HepG2 (cell line): Measurements from ENCODE around the gene DMKN. TPM values are rescaled to one million over a fixed set of nuclear protein-coding genes. Genes with fewer than 3 reads are reported as not detected.

Experiments used
- ATAC-seq: fragments of 200-7000 bp; cut with Tn5 transposase; 3 replicates; pipeline ENCODE4 v1.9.1; 2020; ENCODE audit warnings: mild to moderate bottlenecking, moderate library complexity
- BruUV-seq: library from RNA; stranded (reverse); fragments of 400-500 nt; replicated peaks from 2 replicates; lab custom pipeline; 2021; lab: Mats Ljungman, UMichigan
- CTCF ChIA-PET: fragments of 300-600 bp; formaldehyde crosslinking; extraction: SDS; loops from one replicate; lab custom pipeline; 2021; ENCODE audit warnings: low total read pairs, inconsistent platforms, low intra/inter-chr PET ratio; lab: Yijun Ruan, JAX
- POLR2A ChIA-PET: fragments of 350-600 bp; sonication (Branson Sonifier 250); formaldehyde crosslinking; loops from one replicate; lab custom pipeline; 2020; ENCODE audit warnings: antibody characterized with exemption, inconsistent platforms; lab: Yijun Ruan, JAX
- DNase-seq: peaks from one replicate; pipeline ENCODE4 v3.0.0-alpha.2; 2015; ENCODE audit warnings: low spot score
- FAIRE-seq: peaks from 3 replicates; lab custom pipeline; 2011; peaks lifted over from hg19 to GRCh38; lab: Jason Lieb, UNC
- H2AFZ ChIP-seq: one replicate; pipeline ENCODE4 v1.6.1; 2011; ENCODE audit warnings: low read length, inconsistent platforms
- H3K27ac ChIP-seq: fragments of 300-600 bp; 3 replicates; pipeline ENCODE4 v1.8.0; 2011; ENCODE audit warnings: mixed run types, mild to moderate bottlenecking, mixed read lengths, low read length, inconsistent platforms; ENCODE audit not compliant: insufficient read depth; ENCODE audit errors: extremely low read length
- H3K27me3 ChIP-seq, 2 experiments: fragments of 200-600 bp in 1 of 2; 2 replicates in 1 of 2; 3 replicates in 1 of 2; pipeline versions ENCODE4 v1.6.0 to v1.8.0; 2011; ENCODE audit warnings: low read length in 2 of 2, mild to moderate bottlenecking in 2 of 2, moderate library complexity in 2 of 2, inconsistent platforms in 1 of 2; ENCODE audit not compliant: insufficient read depth in 2 of 2, control insufficient read depth in 1 of 2
- H3K36me3 ChIP-seq, 2 experiments: fragments of 200-600 bp in 1 of 2; replicated peaks in 1 of 2; 2 replicates in 1 of 2; 3 replicates in 1 of 2; pipeline versions ENCODE4 v1.5.1 to v1.8.0; 2011; ENCODE audit warnings: low read length in 2 of 2, inconsistent platforms in 1 of 2; ENCODE audit not compliant: insufficient read depth in 2 of 2, control insufficient read depth in 1 of 2
- H3K4me1 ChIP-seq: 2 replicates; pipeline ENCODE4 v1.5.1; 2012; ENCODE audit warnings: low read length, inconsistent platforms; ENCODE audit not compliant: insufficient read depth
- H3K4me2 ChIP-seq: 2 replicates; pipeline ENCODE4 v1.6.0; 2011; ENCODE audit warnings: low read depth, low read length, inconsistent platforms
- H3K4me3 ChIP-seq, 3 experiments: fragments of 200-600 bp in 1 of 3; sonication (generic), shearing (Covaris generic) in 1 of 3; replicated peaks in 1 of 3; 2 replicates each; pipeline ENCODE4 v1.5.1; 2011 to 2016; ENCODE audit warnings: low read length in 3 of 3, inconsistent platforms in 2 of 3, low read depth in 2 of 3, mild to moderate bottlenecking in 2 of 3, control low read depth in 1 of 3, mixed read lengths in 1 of 3; ENCODE audit not compliant: insufficient read depth in 1 of 3
- H3K79me2 ChIP-seq: one replicate; pipeline ENCODE4 v1.6.1; 2011; ENCODE audit warnings: low read length, inconsistent platforms; ENCODE audit not compliant: insufficient read depth
- H3K9ac ChIP-seq: 2 replicates; pipeline ENCODE4 v1.6.0; 2011; ENCODE audit warnings: mild to moderate bottlenecking, low read depth, low read length, inconsistent platforms; ENCODE audit not compliant: insufficient read depth
- H3K9me3 ChIP-seq: 2 replicates; pipeline ENCODE4 v1.5.1; 2012; ENCODE audit warnings: mild to moderate bottlenecking, low read length
- H4K20me1 ChIP-seq: 2 replicates; pipeline ENCODE4 v1.6.0; 2011; ENCODE audit warnings: inconsistent platforms, mild to moderate bottlenecking, low read length, moderate library complexity; ENCODE audit not compliant: insufficient read depth
- ARHGAP35 ChIP-seq: sonication (generic); formaldehyde crosslinking; IDR thresholded peaks from 2 replicates; pipeline ENCODE4 v1.9.0; 2022; ENCODE audit warnings: mild to moderate bottlenecking, inconsistent platforms, moderate library complexity, missing genetic modification reagents, borderline replicate concordance
- BCL3 ChIP-seq: sonication (generic); formaldehyde crosslinking; IDR thresholded peaks from 2 replicates; pipeline ENCODE4 v1.5.1; 2020; ENCODE audit warnings: mild to moderate bottlenecking, missing genetic modification reagents, moderate library complexity
- CBX2 ChIP-seq, 2 experiments: fragments of 200-600 bp in 1 of 2; sonication (generic); formaldehyde crosslinking in 1 of 2; IDR thresholded peaks; 2 replicates each; pipeline versions ENCODE4 v1.7.0 to v1.8.1; 2018 to 2022; ENCODE audit warnings: low read depth in 2 of 2, low read length in 1 of 2, mild to moderate bottlenecking in 1 of 2, missing genetic modification reagents in 1 of 2
- ISL2 ChIP-seq: sonication (generic); formaldehyde crosslinking; IDR thresholded peaks from 2 replicates; pipeline ENCODE4 v1.5.0; 2020; ENCODE audit warnings: missing genetic modification reagents
- MNT ChIP-seq: fragments of 450-650 bp; IDR thresholded peaks from 2 replicates; pipeline ENCODE4 v1.6.1; 2016
- RERE ChIP-seq: IDR thresholded peaks from 2 replicates; pipeline ENCODE4 v1.6.1; 2016; ENCODE audit warnings: low read depth, missing genetic modification reagents, missing compliant biosample characterization
- SMAD9 ChIP-seq: sonication (generic); formaldehyde crosslinking; IDR thresholded peaks from 2 replicates; pipeline ENCODE4 v1.5.1; 2020; ENCODE audit warnings: mild to moderate bottlenecking, missing genetic modification reagents
- ZNF253 ChIP-seq: sonication (generic); formaldehyde crosslinking; IDR thresholded peaks from 2 replicates; pipeline ENCODE4 v1.8.0; 2022; ENCODE audit warnings: mild to moderate bottlenecking, missing genetic modification reagents, borderline replicate concordance
- ZNF263 ChIP-seq: sonication (generic); formaldehyde crosslinking; IDR thresholded peaks from 2 replicates; pipeline ENCODE4 v1.4.0; 2020; ENCODE audit warnings: missing genetic modification reagents
- ZNF282 ChIP-seq: fragments of 450-650 bp; IDR thresholded peaks from 2 replicates; pipeline ENCODE4 v1.6.1; 2018; ENCODE audit not compliant: partially characterized antibody
- WGBS: methylation state at CpG from one replicate; pipeline ENCODE4 v1.1.6; 2017; ENCODE audit warnings: low lambda C conversion rate; 5-methylcytosine and 5-hydroxymethylcytosine counted together
- in situ Hi-C: cut with HindIII; loops from 2 replicates; pipeline ENCODE4 v1.10.0; 2017; ENCODE audit warnings: low pct_unique_long_range_greater_than_20kb; ENCODE audit not compliant: extremely low pct_ligation_motif_present
- intact Hi-C: fragments of 100-400 bp; cut with micrococcal nuclease; formaldehyde crosslinking; loops from one replicate; pipeline ENCODE4 v1.10.0; 2022; ENCODE audit not compliant: unreplicated experiment
- polyA plus RNA-seq, 8 experiments: library from polyadenylated mRNA; depleted of rRNA in 3 of 8; stranded (reverse) in 7 of 8; unstranded in 1 of 8; fragments of >200 nt; fragmentation: Illumina TruSeq in 4 of 8; extraction: Trizol in 4 of 8; gene quantifications; 2 replicates each; pipeline versions ENCODE4 v1.2.1 to v1.2.3, GENCODE V29; 2011 to 2016; ENCODE audit warnings: low read depth in 4 of 8, missing spikeins in 1 of 8, mixed read lengths in 1 of 8; ENCODE audit not compliant: insufficient read depth in 1 of 8
- total RNA-seq, 5 experiments: library from RNA; depleted of rRNA; stranded (reverse); fragments of >200 nt; fragmentation: Illumina TruSeq; extraction: Trizol; gene quantifications; 2 replicates each; pipeline ENCODE4 v1.2.3, GENCODE V29; 2016; ENCODE audit warnings: low read depth in 1 of 5

DMKN gene
- total and polyA plus RNA-seq, 2 of the 13 experiments (the other 11 are each of a cell fraction or from before 2014, with no cell fraction given): 50.8 to 57.1 TPM

GRCh38 chr19:35558400-35559280 is 45.2 kb upstream of the DMKN start (continued):
- no peak for TF ChIP-seq RERE (CRISPR knock-in tag)
- TF ChIP-seq, all 625 proteins: peak for 0

GRCh38 chr19:35557539-35558399 is 44.3 kb upstream of the DMKN start:
- H3K27me3 ChIP-seq: peaks cover 1 to 54% of the 10 kb centered on the region in 2 experiments; a peak in 3 of 5 replicates
- H4K20me1 ChIP-seq: no peaks in the 10 kb centered on the region
- no peak overlapping the region for H2AFZ ChIP-seq
- no peaks in the 10 kb centered on the region for H3K36me3 ChIP-seq
- H3K79me2 ChIP-seq: no peaks in the 10 kb centered on the region
- no peak for DNase-seq
- ATAC-seq: peak; percentile 46
- BruUV-seq: no TSS peak
- FAIRE-seq: no peak
- in situ Hi-C loops (loop anchor here (5.0 kb wide), 1 partner anchor 35 kb away; no protein-coding TSS in a partner anchor), intact Hi-C loops (loop anchor here (5.0 to 10.0 kb wide), 3 partner anchors 35 to 87 kb away; partner anchors contain the start of genes COX6B1, ETV2 and HAUS5)
- peaks cover 33% of the 10 kb centered on the region for H3K4me1 ChIP-seq
- peak overlapping the region; percentile 56 for H3K4me2 ChIP-seq
- ChIA-PET POLR2A (interaction anchor here (0.8 to 1.4 kb wide), 9 partner anchors 10 to 144 kb away, joined by 3 to 6 read pairs (median 4); partner anchors contain the start of gene COX6B1), CTCF (interaction anchor here (1.0 to 1.8 kb wide), 2 partner anchors 34 to 136 kb away, joined by 3 to 4 read pairs; no protein-coding TSS in a partner anchor)
- no peak overlapping the region for H3K9ac ChIP-seq
- H3K27ac ChIP-seq: no peak overlapping the region
- 21% methylated on average over 48 of the region's 60 CpGs for WGBS
- H3K4me3 ChIP-seq: peak overlapping the region in 2 of 3 experiments; percentile 36 to 56; a peak in 3 of 6 replicates
- no peaks in the 10 kb centered on the region for H3K9me3 ChIP-seq
- TF ChIP-seq SMAD9 (CRISPR knock-in tag): no peak
- TF ChIP-seq CBX2 (IDR thresholded peaks at IDR 0.05; ENCODE audit: low read depth, low read length): no peak
- TF ChIP-seq CBX2 (CRISPR knock-in tag; IDR thresholded peaks at IDR 0.05; ENCODE audit: low read depth): no peak
- TF ChIP-seq ZNF263 (CRISPR knock-in tag): peak; percentile 97
- no peak for TF ChIP-seq MNT
- no peak for TF ChIP-seq ARHGAP35 (CRISPR knock-in tag)
- no peak for TF ChIP-seq ISL2 (CRISPR knock-in tag)
- TF ChIP-seq BCL3 (CRISPR knock-in tag): no peak
- TF ChIP-seq ZNF282: no peak
- TF ChIP-seq ZNF253 (CRISPR knock-in tag): no peak
